ENCODE results near the gene FMN2. TPM values are rescaled to one million over a fixed set of nuclear protein-coding genes. Genes with fewer than 3 reads are reported as not detected.

Gene FMN2
- total and polyA plus RNA-seq, 3 experiments from 2014 or later, result not detected

DNA sequence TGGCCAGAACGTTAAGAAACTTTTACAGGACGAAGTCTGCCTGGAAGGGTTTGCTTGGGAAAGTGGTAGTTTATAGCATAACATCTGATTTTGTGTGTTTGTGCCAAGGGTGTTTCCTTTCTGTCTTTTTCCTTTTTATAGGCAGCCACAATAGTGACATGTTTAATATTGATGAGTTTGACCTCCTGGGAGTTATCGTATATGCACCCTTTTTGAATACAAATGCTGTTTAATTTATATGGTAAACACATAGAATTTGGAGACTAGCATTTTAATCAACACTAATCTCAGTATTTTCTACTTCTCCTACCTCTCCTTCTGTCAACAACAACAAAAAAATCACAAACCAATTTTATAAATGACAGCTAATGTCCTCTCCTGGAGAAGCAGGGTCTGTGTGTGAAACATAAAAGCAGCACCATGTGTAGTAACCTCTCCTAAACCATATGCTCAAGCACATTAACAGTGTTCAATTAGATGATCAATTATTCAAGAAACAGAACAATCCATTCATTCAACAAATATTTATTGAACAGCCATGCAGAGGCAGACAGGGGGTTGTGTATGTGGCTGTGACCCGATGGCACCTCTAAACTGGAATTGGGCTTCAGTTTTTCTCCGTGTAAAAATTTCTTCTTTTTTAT lies 604 bp upstream of the FMN2 start:
- H3K27me3 Mint-ChIP-seq, result peaks cover 13 to 36% of the 10 kb centered on the region in 2 donors

DNA sequence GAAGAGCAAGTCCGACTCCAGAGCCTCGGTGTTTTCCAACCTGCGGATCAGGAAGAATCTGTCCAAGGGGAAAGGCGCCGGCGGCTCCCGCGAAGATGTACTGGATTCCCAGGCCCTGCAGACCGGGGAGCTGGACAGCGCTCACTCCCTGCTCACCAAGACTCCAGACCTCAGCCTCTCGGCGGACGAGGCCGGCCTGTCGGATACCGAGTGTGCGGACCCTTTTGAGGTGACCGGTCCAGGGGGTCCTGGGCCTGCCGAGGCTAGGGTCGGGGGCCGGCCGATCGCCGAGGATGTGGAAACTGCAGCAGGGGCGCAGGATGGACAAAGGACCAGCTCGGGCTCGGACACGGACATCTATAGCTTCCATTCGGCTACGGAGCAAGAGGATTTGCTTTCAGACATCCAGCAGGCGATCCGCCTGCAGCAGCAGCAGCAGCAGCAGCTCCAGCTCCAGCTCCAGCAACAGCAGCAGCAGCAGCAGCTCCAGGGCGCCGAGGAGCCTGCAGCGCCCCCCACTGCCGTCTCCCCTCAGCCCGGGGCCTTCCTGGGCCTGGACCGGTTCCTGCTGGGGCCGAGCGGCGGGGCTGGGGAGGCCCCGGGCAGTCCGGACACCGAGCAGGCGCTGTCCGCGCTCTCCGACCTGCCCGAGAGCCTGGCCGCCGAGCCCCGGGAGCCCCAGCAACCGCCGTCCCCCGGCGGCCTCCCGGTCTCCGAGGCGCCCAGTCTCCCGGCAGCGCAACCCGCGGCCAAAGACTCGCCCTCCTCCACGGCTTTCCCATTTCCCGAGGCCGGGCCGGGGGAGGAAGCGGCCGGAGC lies 827 bp downstream of the FMN2 start:
- POLR2A ChIA-PET, result no interaction called here
- CTCF ChIA-PET, result no interaction called here
- Mint-ChIP-seq H3K27ac (no peak overlapping the region), H3K27me3 (peaks cover 13 to 40% of the 10 kb centered on the region in 2 donors), H3K4me1 (peaks cover 4 to 6% (median 4%) of the 10 kb centered on the region in 3 donors), H3K36me3 (no peaks in the 10 kb centered on the region), H3K4me3 (no peak overlapping the region), H3K9me3 (peaks cover 0 to 5% (median 0%) of the 10 kb centered on the region in 5 donors)
- DNase-seq, result no peak
- Histone ChIP-seq H3K9me3 (ENCODE audit: low read length) (no peaks in the 10 kb centered on the region), H3K36me3 (ENCODE audit: insufficient read depth, low read length) (no peaks in the 10 kb centered on the region), H3K27me3 (ENCODE audit: insufficient read depth, low read length, poor library complexity, severe bottlenecking) (no peaks in the 10 kb centered on the region), H3K4me3 (ENCODE audit: low read length) (no peak overlapping the region), H3K27ac (ENCODE audit: low read depth, low read length) (no peak overlapping the region), H3K4me1 (ENCODE audit: insufficient read depth, low read length) (no peaks in the 10 kb centered on the region)

More for the DNA sequence above, 604 bp upstream of the FMN2 start:
- ChIA-PET POLR2A (no interaction called here), CTCF (no interaction called here)
- no peak for DNase-seq
- Mint-ChIP-seq H3K36me3 (no peaks in the 10 kb centered on the region), H3K27ac (no peak overlapping the region), H3K4me1 (peaks cover 4 to 6% (median 4%) of the 10 kb centered on the region in 3 donors), H3K4me3 (peak overlapping the region in 1 of 7 donors; percentile 12), H3K9me3 (peaks cover 0 to 5% (median 3%) of the 10 kb centered on the region in 5 donors)
- Histone ChIP-seq H3K27me3 (ENCODE audit: insufficient read depth, low read length, poor library complexity, severe bottlenecking) (no peaks in the 10 kb centered on the region), H3K36me3 (ENCODE audit: insufficient read depth, low read length) (no peaks in the 10 kb centered on the region), H3K4me3 (ENCODE audit: low read length) (no peak overlapping the region), H3K27ac (ENCODE audit: low read depth, low read length) (no peak overlapping the region), H3K4me1 (ENCODE audit: insufficient read depth, low read length) (no peaks in the 10 kb centered on the region), H3K9me3 (ENCODE audit: low read length) (no peaks in the 10 kb centered on the region)

DNA sequence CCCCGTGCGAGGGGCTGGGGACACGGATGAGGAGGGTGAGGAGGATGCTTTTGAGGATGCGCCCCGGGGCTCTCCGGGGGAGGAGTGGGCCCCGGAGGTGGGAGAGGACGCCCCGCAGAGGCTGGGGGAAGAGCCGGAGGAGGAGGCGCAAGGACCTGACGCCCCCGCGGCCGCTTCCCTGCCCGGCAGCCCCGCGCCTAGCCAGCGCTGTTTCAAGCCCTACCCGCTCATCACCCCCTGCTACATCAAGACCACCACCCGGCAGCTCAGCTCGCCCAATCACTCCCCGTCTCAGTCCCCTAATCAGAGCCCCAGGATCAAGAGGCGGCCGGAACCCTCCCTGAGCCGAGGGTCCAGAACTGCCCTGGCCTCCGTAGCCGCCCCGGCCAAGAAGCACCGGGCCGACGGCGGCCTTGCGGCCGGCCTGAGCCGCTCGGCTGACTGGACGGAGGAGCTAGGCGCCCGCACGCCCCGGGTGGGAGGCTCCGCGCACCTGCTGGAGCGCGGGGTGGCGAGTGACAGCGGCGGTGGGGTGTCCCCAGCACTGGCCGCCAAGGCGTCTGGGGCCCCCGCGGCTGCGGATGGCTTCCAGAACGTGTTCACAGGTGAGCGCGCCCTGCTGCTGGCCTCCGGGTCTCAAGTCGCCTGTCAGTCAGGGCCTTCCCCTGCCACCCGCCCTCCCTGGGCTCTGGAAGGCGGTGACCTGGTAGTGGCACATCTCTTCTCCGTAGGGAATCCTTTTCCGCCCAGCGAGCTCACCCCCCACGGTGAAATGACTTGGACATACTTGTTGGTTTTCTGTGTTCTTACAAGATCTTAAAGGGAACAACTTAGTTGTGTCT lies 1.7 kb downstream of the FMN2 start:
- Mint-ChIP-seq H3K4me1 (peaks cover 4 to 6% (median 4%) of the 10 kb centered on the region in 3 donors), H3K9me3 (peaks cover 0 to 5% (median 0%) of the 10 kb centered on the region in 5 donors), H3K36me3 (no peaks in the 10 kb centered on the region), H3K4me3 (no peak overlapping the region), H3K27me3 (peaks cover 13 to 34% of the 10 kb centered on the region in 2 donors), H3K27ac (no peak overlapping the region)
- DNase-seq, result no peak
- Histone ChIP-seq H3K4me3 (ENCODE audit: low read length) (no peak overlapping the region), H3K36me3 (ENCODE audit: insufficient read depth, low read length) (no peaks in the 10 kb centered on the region), H3K9me3 (ENCODE audit: low read length) (no peaks in the 10 kb centered on the region), H3K27me3 (ENCODE audit: insufficient read depth, low read length, poor library complexity, severe bottlenecking) (no peaks in the 10 kb centered on the region), H3K27ac (ENCODE audit: low read depth, low read length) (no peak overlapping the region), H3K4me1 (ENCODE audit: insufficient read depth, low read length) (no peaks in the 10 kb centered on the region)
- ChIA-PET POLR2A (no interaction called here), CTCF (no interaction called here)

DNA sequence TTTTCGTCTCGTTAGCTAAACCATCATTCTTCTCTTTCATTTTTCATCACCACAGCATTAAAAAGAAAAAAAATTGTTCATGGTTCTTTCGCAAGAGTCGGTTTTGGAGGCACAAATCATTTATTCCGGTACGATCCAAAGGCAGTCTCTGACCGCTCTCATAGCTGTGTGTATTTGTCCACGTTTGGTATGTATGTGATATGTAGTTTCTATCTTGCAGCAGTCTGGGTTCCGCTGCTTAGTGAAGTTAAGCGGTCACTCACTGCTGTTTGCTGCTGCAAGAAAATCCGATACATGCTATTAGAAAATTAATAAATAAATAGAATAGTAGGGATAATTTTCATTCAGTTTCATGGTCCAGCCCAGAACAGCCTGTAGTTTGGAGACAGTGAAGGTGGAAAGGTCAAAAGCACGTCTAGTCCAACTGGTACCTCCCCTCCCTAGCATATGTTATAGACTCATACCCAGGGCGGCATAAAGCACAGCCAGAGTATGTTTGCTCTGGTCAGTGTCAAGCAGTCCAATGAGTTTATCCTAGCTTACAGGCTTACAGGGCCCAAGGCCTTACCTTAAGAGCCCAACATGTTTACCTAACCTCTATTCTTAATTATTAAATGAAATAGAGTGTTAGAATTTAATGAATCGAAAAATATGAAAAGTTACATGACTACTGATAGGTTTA lies 2.5 kb downstream of the FMN2 start:
- no peaks in the 10 kb centered on the region for H3K36me3 Mint-ChIP-seq
- H3K4me3 ChIP-seq (ENCODE audit: low read length), result no peak overlapping the region
- peaks cover 4 to 6% (median 4%) of the 10 kb centered on the region in 3 donors for H3K4me1 Mint-ChIP-seq
- ChIA-PET CTCF (no interaction called here), POLR2A (no interaction called here)
- no peaks in the 10 kb centered on the region for H3K9me3 ChIP-seq (ENCODE audit: low read length)
- DNase-seq, result no peak
- peaks cover 0 to 5% (median 0%) of the 10 kb centered on the region in 5 donors for H3K9me3 Mint-ChIP-seq
- H3K36me3 ChIP-seq (ENCODE audit: insufficient read depth, low read length), result no peaks in the 10 kb centered on the region
- no peaks in the 10 kb centered on the region for H3K4me1 ChIP-seq (ENCODE audit: insufficient read depth, low read length)
- H3K27me3 Mint-ChIP-seq, result peaks cover 13 to 34% of the 10 kb centered on the region in 2 donors
- H3K4me3 Mint-ChIP-seq, result no peak overlapping the region
- H3K27me3 ChIP-seq (ENCODE audit: insufficient read depth, low read length, poor library complexity, severe bottlenecking), result no peaks in the 10 kb centered on the region
- no peak overlapping the region for H3K27ac ChIP-seq (ENCODE audit: low read depth, low read length)
- H3K27ac Mint-ChIP-seq, result no peak overlapping the region

DNA sequence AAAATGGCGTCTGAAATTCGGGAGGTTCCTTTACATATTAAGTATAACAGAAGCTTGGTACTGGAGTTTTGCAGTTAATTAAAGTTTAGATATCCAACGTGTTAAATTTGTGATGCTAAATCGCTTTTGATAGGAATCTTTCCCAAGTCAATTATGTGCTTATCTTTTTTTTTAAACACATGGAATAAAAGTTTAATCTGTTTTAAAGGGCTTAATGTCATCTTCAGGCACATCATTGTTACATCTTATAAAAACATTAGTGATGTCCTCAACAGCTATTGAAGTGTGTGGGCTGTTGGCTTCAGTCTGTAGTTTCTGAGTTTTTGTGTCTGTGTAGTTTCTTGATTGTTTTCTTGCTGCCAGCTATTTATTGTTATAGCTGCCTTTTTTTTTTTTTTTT lies 5.3 kb downstream of the FMN2 start:
- no peak overlapping the region for H3K27ac ChIP-seq (ENCODE audit: low read depth, low read length)
- H3K4me1 Mint-ChIP-seq, result no peaks in the 10 kb centered on the region
- CTCF ChIA-PET, result no interaction called here
- H3K4me3 Mint-ChIP-seq, result no peak overlapping the region
- H3K9me3 ChIP-seq (ENCODE audit: low read length), result no peaks in the 10 kb centered on the region
- no peak for DNase-seq
- H3K36me3 ChIP-seq (ENCODE audit: insufficient read depth, low read length), result no peaks in the 10 kb centered on the region
- peaks cover 0 to 3% (median 0%) of the 10 kb centered on the region in 5 donors for H3K9me3 Mint-ChIP-seq
- H3K27me3 Mint-ChIP-seq, result peaks cover 6 to 16% of the 10 kb centered on the region in 2 donors
- no peak overlapping the region for H3K27ac Mint-ChIP-seq
- POLR2A ChIA-PET, result no interaction called here
- no peak overlapping the region for H3K4me3 ChIP-seq (ENCODE audit: low read length)
- no peaks in the 10 kb centered on the region for H3K4me1 ChIP-seq (ENCODE audit: insufficient read depth, low read length)
- no peaks in the 10 kb centered on the region for H3K36me3 Mint-ChIP-seq
- H3K27me3 ChIP-seq (ENCODE audit: insufficient read depth, low read length, poor library complexity, severe bottlenecking), result no peaks in the 10 kb centered on the region

DNA sequence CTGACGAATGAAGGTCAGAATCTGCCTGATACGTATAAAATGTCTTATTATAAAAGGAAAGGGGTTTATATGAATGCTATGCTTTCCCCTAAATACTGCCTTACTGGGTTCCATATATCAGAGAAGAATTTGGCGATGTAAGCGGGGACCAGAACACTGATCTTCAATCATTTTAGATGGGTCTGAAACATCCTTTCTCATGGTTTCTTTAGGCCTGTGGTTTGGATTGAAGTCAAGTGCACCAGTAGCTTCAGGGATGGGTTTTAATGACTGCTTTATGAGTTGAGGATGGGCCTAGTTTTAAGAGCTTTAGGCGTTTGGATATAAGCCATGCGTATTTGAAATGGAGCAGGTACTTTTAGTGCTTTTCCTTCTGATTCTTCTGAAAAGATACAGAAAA lies 6.9 kb downstream of the FMN2 start:
- H3K9me3 Mint-ChIP-seq, result peaks cover 0 to 3% (median 0%) of the 10 kb centered on the region in 5 donors
- H3K27me3 Mint-ChIP-seq, result peaks cover 6 to 16% of the 10 kb centered on the region in 2 donors
- H3K4me1 Mint-ChIP-seq, result no peaks in the 10 kb centered on the region
- ChIA-PET CTCF (no interaction called here), POLR2A (no interaction called here)
- H3K4me3 ChIP-seq (ENCODE audit: low read length), result no peak overlapping the region
- H3K4me1 ChIP-seq (ENCODE audit: insufficient read depth, low read length), result no peaks in the 10 kb centered on the region
- no peaks in the 10 kb centered on the region for H3K36me3 Mint-ChIP-seq
- H3K27ac ChIP-seq (ENCODE audit: low read depth, low read length), result no peak overlapping the region
- no peak overlapping the region for H3K4me3 Mint-ChIP-seq
- no peaks in the 10 kb centered on the region for H3K36me3 ChIP-seq (ENCODE audit: insufficient read depth, low read length)
- no peaks in the 10 kb centered on the region for H3K27me3 ChIP-seq (ENCODE audit: insufficient read depth, low read length, poor library complexity, severe bottlenecking)
- H3K27ac Mint-ChIP-seq, result no peak overlapping the region
- no peaks in the 10 kb centered on the region for H3K9me3 ChIP-seq (ENCODE audit: low read length)
- no peak for DNase-seq

DNA sequence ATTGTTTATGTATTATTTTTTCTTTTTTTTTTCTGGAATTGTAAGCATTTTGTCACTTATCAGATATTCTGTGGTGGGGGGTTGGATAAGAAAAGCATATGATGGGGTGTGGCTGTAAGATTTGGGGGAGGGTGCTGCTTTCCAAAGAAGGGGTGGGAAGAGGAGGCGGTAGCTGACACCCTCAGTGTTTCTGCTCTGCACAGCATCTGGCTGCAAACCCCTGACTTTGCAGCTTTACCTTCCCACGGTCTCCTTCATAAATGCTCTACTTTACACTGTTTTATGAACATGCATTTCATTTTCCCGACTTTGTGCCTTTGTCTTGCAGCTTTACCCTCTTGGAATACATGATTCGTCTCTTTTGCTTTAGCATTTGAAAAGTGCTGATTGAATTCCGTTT lies 7.6 kb downstream of the FMN2 start:
- POLR2A ChIA-PET, result no interaction called here
- H3K27me3 Mint-ChIP-seq, result peaks cover 3 to 8% of the 10 kb centered on the region in 2 donors

More for the DNA sequence above, 7.6 kb downstream of the FMN2 start:
- Mint-ChIP-seq H3K27ac (no peak overlapping the region), H3K4me1 (no peaks in the 10 kb centered on the region), H3K9me3 (peaks cover 0 to 2% (median 0%) of the 10 kb centered on the region in 5 donors), H3K4me3 (no peak overlapping the region), H3K36me3 (no peaks in the 10 kb centered on the region)
- Histone ChIP-seq H3K36me3 (ENCODE audit: insufficient read depth, low read length) (no peaks in the 10 kb centered on the region), H3K4me3 (ENCODE audit: low read length) (no peak overlapping the region), H3K27me3 (ENCODE audit: insufficient read depth, low read length, poor library complexity, severe bottlenecking) (no peaks in the 10 kb centered on the region), H3K4me1 (ENCODE audit: insufficient read depth, low read length) (no peaks in the 10 kb centered on the region), H3K27ac (ENCODE audit: low read depth, low read length) (no peak overlapping the region), H3K9me3 (ENCODE audit: low read length) (no peaks in the 10 kb centered on the region)
- CTCF ChIA-PET, result no interaction called here
- DNase-seq, result no peak

All from CD8-positive, alpha-beta memory T cell (primary cell).